AG09319 (cell line): ENCODE results near the gene PHB1.

Experiments
- DNase-seq: peaks from one replicate; pipeline ENCODE4 v3.0.0-alpha.2; 2010; ENCODE audit warnings: low read depth; ENCODE audit errors: extremely low read depth
- CTCF ChIP-seq: IDR thresholded peaks from 2 replicates; pipeline ENCODE4 v1.5.1; 2011; ENCODE audit warnings: low read depth, mild to moderate bottlenecking, inconsistent platforms, low read length, moderate library complexity

PHB1 gene

GRCh38 chr17:49403514-49404289 lies 11.0 kb downstream of the PHB1 start:
- TF ChIP-seq CTCF, result no peak

GRCh38 chr17:49402706-49403105 lies 12.0 kb downstream of the PHB1 start:
- no peak for DNase-seq
- TF ChIP-seq CTCF, result no peak

More at GRCh38 chr17:49403514-49404289, 11.0 kb downstream of the PHB1 start:
- DNase-seq, result no peak

GRCh38 chr17:49401971-49402611 lies 12.6 kb downstream of the PHB1 start:
- no peak for DNase-seq
- TF ChIP-seq CTCF, result no peak

- no peak for DNase-seq
- TF ChIP-seq CTCF, result no peak
Measured at GRCh38 chr17:49399995-49400394, 14.7 kb downstream of the PHB1 start.

GRCh38 chr17:49397586-49397985 lies 17.1 kb downstream of the PHB1 start:
- DNase-seq, result no peak
- no peak for TF ChIP-seq CTCF

- no peak for TF ChIP-seq CTCF
- no peak for DNase-seq
Measured at GRCh38 chr17:49393491-49394255, 21.0 kb downstream of the PHB1 start.
